ENCODE results near the gene LITAF. TPM values are rescaled to one million over a fixed set of nuclear protein-coding genes. Genes with fewer than 3 reads are reported as not detected.

Gene LITAF
- total and polyA plus RNA-seq, 2 experiments from 2014 or later: 83.2 to 150 TPM

- Histone ChIP-seq H2AFZ (peak overlapping the region; percentile 96), H3K9ac (peak overlapping the region; percentile 81), H3K4me3 (peak overlapping the region; percentile 61)
These were observed 35.4 kb upstream of the LITAF start for GRCh38 chr16:11621920-11622651.

GRCh38 chr16:11621539-11621919 is 34.8 kb upstream of the LITAF start:
- Histone ChIP-seq H3K27me3 (replicated peaks; ENCODE audit: insufficient read depth) (no peaks in the 10 kb centered on the region), H3K9me2 (ENCODE audit: insufficient read depth) (no peaks in the 10 kb centered on the region), H3F3A (ENCODE audit: insufficient read depth) (peaks cover 4% of the 10 kb centered on the region; the same call in 1 of the 2 replicates), H3K4me1 (ENCODE audit: insufficient read depth) (peaks cover 32% of the 10 kb centered on the region), H3K4me2 (ENCODE audit: unreplicated experiment) (peak overlapping the region; percentile 78), H3K36me3 (ENCODE audit: low read depth) (no peaks in the 10 kb centered on the region), H4K20me1 (ENCODE audit: insufficient read depth) (no peaks in the 10 kb centered on the region), H3K4me3 (peak overlapping the region; percentile 61), H3K79me2 (ENCODE audit: insufficient read depth) (no peaks in the 10 kb centered on the region), H3K9ac (peak overlapping the region; percentile 81), H3K9me3 (ENCODE audit: low read depth) (no peaks in the 10 kb centered on the region), H2AFZ (peak overlapping the region; percentile 96), H3K27ac (peak overlapping the region; percentile 35)
- in situ Hi-C loops (cut with MboI): no loop called here
- WGBS, 2 experiments (ENCODE audit: low coverage in 1 of 2, low lambda C conversion rate in 2 of 2, missing lambda C conversion rate in 2 of 2): 42 to 50% methylated on average over 6 of the region's 6 CpGs
- no peak for DNase-seq
- TF ChIP-seq EZH2 (IDR thresholded peaks at IDR 0.05; ENCODE audit: insufficient read depth, poor library complexity, severe bottlenecking): no peak
- no peak for TF ChIP-seq EZH2phosphoT487 (IDR thresholded peaks at IDR 0.05; ENCODE audit: insufficient read depth, low read depth)

More at GRCh38 chr16:11621920-11622651, 35.4 kb upstream of the LITAF start:
- Histone ChIP-seq H3K27ac (peak overlapping the region; percentile 35), H4K20me1 (ENCODE audit: insufficient read depth) (no peaks in the 10 kb centered on the region), H3K27me3 (replicated peaks; ENCODE audit: insufficient read depth) (no peaks in the 10 kb centered on the region), H3F3A (ENCODE audit: insufficient read depth) (peaks cover 9% of the 10 kb centered on the region), H3K9me3 (ENCODE audit: low read depth) (no peaks in the 10 kb centered on the region), H3K36me3 (ENCODE audit: low read depth) (no peaks in the 10 kb centered on the region), H3K4me1 (ENCODE audit: insufficient read depth) (peaks cover 37% of the 10 kb centered on the region), H3K9me2 (ENCODE audit: insufficient read depth) (no peaks in the 10 kb centered on the region), H3K79me2 (ENCODE audit: insufficient read depth) (no peaks in the 10 kb centered on the region), H3K4me2 (ENCODE audit: unreplicated experiment) (peak overlapping the region; percentile 78)
- TF ChIP-seq EZH2phosphoT487 (IDR thresholded peaks at IDR 0.05; ENCODE audit: insufficient read depth, low read depth) (no peak), EZH2 (IDR thresholded peaks at IDR 0.05; ENCODE audit: insufficient read depth, poor library complexity, severe bottlenecking) (no peak)
- in situ Hi-C loops (cut with MboI): no loop called here
- WGBS, 2 experiments (ENCODE audit: low coverage in 1 of 2, low lambda C conversion rate in 2 of 2, missing lambda C conversion rate in 2 of 2): 8 to 9% methylated on average over 18 to 19 of the region's 19 CpGs
- peak; percentile 56 for DNase-seq

GRCh38 chr16:11620243-11621003 is 33.7 kb upstream of the LITAF start:
- no peak for DNase-seq
- H3F3A ChIP-seq (ENCODE audit: insufficient read depth): no peaks in the 10 kb centered on the region

GRCh38 chr16:11619327-11619851 is 32.7 kb upstream of the LITAF start:
- WGBS, 2 experiments (ENCODE audit: low coverage in 1 of 2, low lambda C conversion rate in 2 of 2, missing lambda C conversion rate in 2 of 2): 91 to 98% methylated on average over 2 of the region's 2 CpGs
- in situ Hi-C loops (cut with MboI): no loop called here

More at GRCh38 chr16:11620243-11621003, 33.7 kb upstream of the LITAF start:
- H2AFZ ChIP-seq: no peak overlapping the region
- WGBS, 2 experiments (ENCODE audit: low coverage in 1 of 2, low lambda C conversion rate in 2 of 2, missing lambda C conversion rate in 2 of 2): 90 to 93% methylated on average over 8 of the region's 8 CpGs
- no peaks in the 10 kb centered on the region for H3K9me2 ChIP-seq (ENCODE audit: insufficient read depth)
- H3K36me3 ChIP-seq (ENCODE audit: low read depth): no peaks in the 10 kb centered on the region
- H3K27me3 ChIP-seq (replicated peaks; ENCODE audit: insufficient read depth): no peaks in the 10 kb centered on the region
- no peaks in the 10 kb centered on the region for H3K9me3 ChIP-seq (ENCODE audit: low read depth)
- no peak for TF ChIP-seq EZH2phosphoT487 (IDR thresholded peaks at IDR 0.05; ENCODE audit: insufficient read depth, low read depth)
- H3K4me1 ChIP-seq (ENCODE audit: insufficient read depth): peaks cover 23% of the 10 kb centered on the region
- H3K4me2 ChIP-seq (ENCODE audit: unreplicated experiment): no peak overlapping the region
- H3K4me3 ChIP-seq: no peak overlapping the region
- H3K9ac ChIP-seq: no peak overlapping the region
- no peak overlapping the region for H3K27ac ChIP-seq
- no peaks in the 10 kb centered on the region for H4K20me1 ChIP-seq (ENCODE audit: insufficient read depth)
- in situ Hi-C loops (cut with MboI): no loop called here
- no peaks in the 10 kb centered on the region for H3K79me2 ChIP-seq (ENCODE audit: insufficient read depth)

More at GRCh38 chr16:11619327-11619851, 32.7 kb upstream of the LITAF start:
- Histone ChIP-seq H3K9ac (no peak overlapping the region), H3K27ac (no peak overlapping the region), H3F3A (ENCODE audit: insufficient read depth) (no peaks in the 10 kb centered on the region), H3K4me3 (no peak overlapping the region), H3K27me3 (replicated peaks; ENCODE audit: insufficient read depth) (no peaks in the 10 kb centered on the region), H3K4me1 (ENCODE audit: insufficient read depth) (peaks cover 19% of the 10 kb centered on the region), H2AFZ (no peak overlapping the region), H3K79me2 (ENCODE audit: insufficient read depth) (no peaks in the 10 kb centered on the region), H4K20me1 (ENCODE audit: insufficient read depth) (no peaks in the 10 kb centered on the region), H3K9me3 (ENCODE audit: low read depth) (no peaks in the 10 kb centered on the region), H3K36me3 (ENCODE audit: low read depth) (no peaks in the 10 kb centered on the region), H3K9me2 (ENCODE audit: insufficient read depth) (no peaks in the 10 kb centered on the region), H3K4me2 (ENCODE audit: unreplicated experiment) (no peak overlapping the region)
- TF ChIP-seq EZH2 (IDR thresholded peaks at IDR 0.05; ENCODE audit: insufficient read depth, poor library complexity, severe bottlenecking) (no peak), EZH2phosphoT487 (IDR thresholded peaks at IDR 0.05; ENCODE audit: insufficient read depth, low read depth) (no peak)
- no peak for DNase-seq
